Ammon's horn (tissue), 1 donor: ENCODE data around the gene HES3.

Experiments
- DNase-seq: peaks from one replicate; pipeline ENCODE4 v3.0.0-alpha.2; 2016; ENCODE audit warnings: low spot score

The HES3 gene

GRCh38 chr1:6263716-6264115 is 19.7 kb downstream of the HES3 start:
- DNase-seq: no peak

GRCh38 chr1:6265151-6265550 is 21.2 kb downstream of the HES3 start:
- DNase-seq: no peak

- DNase-seq: no peak
These were observed 22.7 kb downstream of the HES3 start for GRCh38 chr1:6266641-6267040.

- no peak for DNase-seq
These were observed 23.8 kb downstream of the HES3 start for GRCh38 chr1:6267686-6268322.

- no peak for DNase-seq
These were observed 24.4 kb downstream of the HES3 start for GRCh38 chr1:6268415-6268814.

- no peak for DNase-seq
These were observed 25.3 kb downstream of the HES3 start for GRCh38 chr1:6269296-6269695.

- peak; percentile 47 for DNase-seq
These were observed 25.9 kb downstream of the HES3 start for GRCh38 chr1:6269720-6270400.

- no peak for DNase-seq
These were observed 26.4 kb downstream of the HES3 start for GRCh38 chr1:6270401-6270800.

GRCh38 chr1:6271006-6271405 is 27.0 kb downstream of the HES3 start:
- peak; percentile 24 for DNase-seq

- DNase-seq: no peak
These were observed 27.6 kb downstream of the HES3 start for GRCh38 chr1:6271554-6271953.

- DNase-seq: no peak
These were observed 28.5 kb downstream of the HES3 start for GRCh38 chr1:6272452-6272851.

- no peak for DNase-seq
These were observed 28.9 kb downstream of the HES3 start for GRCh38 chr1:6272868-6273267.

GRCh38 chr1:6273380-6273891 is 29.5 kb downstream of the HES3 start:
- peak; percentile 80 for DNase-seq

GRCh38 chr1:6274102-6274501 is 30.1 kb downstream of the HES3 start:
- no peak for DNase-seq

- no peak for DNase-seq
These were observed 30.7 kb downstream of the HES3 start for GRCh38 chr1:6274622-6275139.

GRCh38 chr1:6275826-6276782 is 32.1 kb downstream of the HES3 start:
- DNase-seq: no peak

- DNase-seq: no peak
These were observed 33.0 kb downstream of the HES3 start for GRCh38 chr1:6276811-6277555.

- DNase-seq: no peak
These were observed 34.3 kb downstream of the HES3 start for GRCh38 chr1:6278263-6278662.

GRCh38 chr1:6279066-6279465 is 35.1 kb downstream of the HES3 start:
- DNase-seq: no peak

- no peak for DNase-seq
These were observed 35.8 kb downstream of the HES3 start for GRCh38 chr1:6279613-6280383.
